Activated CD8-positive, alpha-beta memory T cell treated with anti-CD3 and anti-CD28 coated beads, Interleukin-2, amount 50 U/mL, for 24 hours (primary cell): ENCODE results near the gene AEBP2.

Experiments
- DNase-seq: peaks from one replicate; pipeline ENCODE4 v3.0.0-alpha.2; 2020; ENCODE audit errors: extremely low read depth

AEBP2 gene

GRCh38 chr12:19553175-19553574 is 113.9 kb downstream of the AEBP2 start:
- no peak for DNase-seq

DNA sequence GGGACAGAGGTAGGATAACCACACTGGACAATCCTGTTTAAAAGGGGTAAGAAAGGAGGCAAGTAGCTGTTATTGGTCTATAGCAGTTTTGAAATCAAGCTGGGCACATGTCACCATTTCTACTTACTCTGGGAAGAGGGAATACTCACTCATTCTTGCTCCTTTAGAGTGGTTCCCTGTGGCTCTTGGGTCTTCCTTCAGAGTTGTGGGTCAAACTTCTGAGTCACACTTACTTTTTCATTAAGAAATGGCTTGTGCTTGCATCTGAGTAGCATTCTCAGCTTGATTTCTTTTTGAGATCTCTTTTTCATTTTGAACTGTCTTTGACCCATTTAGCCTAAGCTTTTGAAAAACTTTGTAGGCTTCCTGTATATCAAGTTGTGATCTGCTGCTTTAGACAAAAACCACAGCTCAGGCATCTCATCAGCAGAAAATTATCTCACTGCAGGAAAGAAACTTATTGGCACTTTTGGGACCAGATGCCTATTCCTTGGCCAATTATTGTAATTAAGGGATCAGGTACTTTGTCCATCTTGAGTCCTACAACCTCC is 122.2 kb downstream of the AEBP2 start:
- DNase-seq: no peak
